ENCODE measurements around the gene OIP5.

DNA sequence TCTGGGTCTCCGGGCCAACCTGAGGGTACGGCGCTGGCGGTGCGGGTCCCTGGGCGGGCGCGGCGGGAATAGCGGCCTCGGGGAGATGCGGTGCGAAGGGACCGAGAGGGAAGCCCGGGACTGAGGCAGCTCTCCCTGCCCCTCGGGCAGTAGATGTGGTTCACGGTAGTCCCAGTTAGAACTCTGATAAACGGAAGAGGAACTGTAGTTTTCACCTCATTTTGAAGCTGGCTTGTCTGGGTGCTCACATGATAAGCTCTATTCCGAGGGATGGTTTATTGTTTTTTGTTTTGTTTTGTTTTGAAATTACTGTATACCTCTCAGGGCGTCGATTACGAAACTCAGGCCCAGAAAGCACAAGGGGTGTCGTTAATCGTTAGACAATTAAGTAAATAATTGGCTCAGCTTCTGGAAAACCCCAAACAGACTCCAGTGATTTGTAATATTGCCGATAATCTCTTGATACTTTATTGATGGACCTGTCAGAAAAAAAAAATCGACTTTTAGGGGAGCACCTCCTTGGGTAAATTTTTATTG, 703 bp upstream of the OIP5 start:
- TF ChIP-seq POLR2A (IDR thresholded peaks at IDR 0.05; ENCODE audit: low read depth, low read length): no peak
- no peak for TF ChIP-seq POLR2AphosphoS5 (IDR thresholded peaks at IDR 0.05; ENCODE audit: low read depth, low read length)
